ENCODE results near the gene FOXC1. TPM values are rescaled to one million over a fixed set of nuclear protein-coding genes. Genes with fewer than 3 reads are reported as not detected.

FOXC1 gene
- total RNA-seq, 6 donors from 2014 or later = 0.22 to 5.5 (median 2.2) TPM

- Histone ChIP-seq H3K27ac (no peak overlapping the region), H3K36me3 (no peaks in the 10 kb centered on the region), H3K27me3 (no peaks in the 10 kb centered on the region), H3K4me3 (no peak overlapping the region), H3K9me3 (peaks cover 0 to 19% (median 5%) of the 10 kb centered on the region in 4 donors), H3K4me1 (no peaks in the 10 kb centered on the region)
- DNase-seq = no peak
- no peak for ATAC-seq (ENCODE audit: low FRiP score in 2 of 2)
- TF ChIP-seq EP300 (IDR thresholded peaks at IDR 0.05) (no peak), POLR2A (IDR thresholded peaks at IDR 0.05) (no peak)
- TF ChIP-seq, protein P1, sequence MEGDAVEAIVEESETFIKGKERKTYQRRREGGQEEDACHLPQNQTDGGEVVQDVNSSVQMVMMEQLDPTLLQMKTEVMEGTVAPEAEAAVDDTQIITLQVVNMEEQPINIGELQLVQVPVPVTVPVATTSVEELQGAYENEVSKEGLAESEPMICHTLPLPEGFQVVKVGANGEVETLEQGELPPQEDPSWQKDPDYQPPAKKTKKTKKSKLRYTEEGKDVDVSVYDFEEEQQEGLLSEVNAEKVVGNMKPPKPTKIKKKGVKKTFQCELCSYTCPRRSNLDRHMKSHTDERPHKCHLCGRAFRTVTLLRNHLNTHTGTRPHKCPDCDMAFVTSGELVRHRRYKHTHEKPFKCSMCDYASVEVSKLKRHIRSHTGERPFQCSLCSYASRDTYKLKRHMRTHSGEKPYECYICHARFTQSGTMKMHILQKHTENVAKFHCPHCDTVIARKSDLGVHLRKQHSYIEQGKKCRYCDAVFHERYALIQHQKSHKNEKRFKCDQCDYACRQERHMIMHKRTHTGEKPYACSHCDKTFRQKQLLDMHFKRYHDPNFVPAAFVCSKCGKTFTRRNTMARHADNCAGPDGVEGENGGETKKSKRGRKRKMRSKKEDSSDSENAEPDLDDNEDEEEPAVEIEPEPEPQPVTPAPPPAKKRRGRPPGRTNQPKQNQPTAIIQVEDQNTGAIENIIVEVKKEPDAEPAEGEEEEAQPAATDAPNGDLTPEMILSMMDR (IDR thresholded peaks at IDR 0.05) = no peak
- WGBS, 2 donors = 94 to 97% methylated on average over 3 of the region's 3 CpGs
Measured at GRCh38 chr6:1569377-1569776, 40.3 kb upstream of the FOXC1 start.

GRCh38 chr6:1570848-1571247, 38.9 kb upstream of the FOXC1 start:
- no peaks in the 10 kb centered on the region for H3K36me3 ChIP-seq
- peaks cover 0 to 4% (median 0%) of the 10 kb centered on the region in 4 donors for H3K4me1 ChIP-seq
- DNase-seq (no peak), ATAC-seq (ENCODE audit: low FRiP score in 2 of 2) (no peak)
- H3K4me3 ChIP-seq = no peak overlapping the region
- WGBS, 2 donors = 88 to 89% methylated on average over 1 of the region's 1 CpG
- H3K27ac ChIP-seq = no peak overlapping the region
- H3K27me3 ChIP-seq = no peaks in the 10 kb centered on the region
- peaks cover 0 to 19% (median 5%) of the 10 kb centered on the region in 4 donors for H3K9me3 ChIP-seq
- TF ChIP-seq, protein P1 (IDR thresholded peaks at IDR 0.05) = no peak
- TF ChIP-seq POLR2A (IDR thresholded peaks at IDR 0.05) (no peak), EP300 (IDR thresholded peaks at IDR 0.05) (no peak), POLR2AphosphoS5 (IDR thresholded peaks at IDR 0.05) (no peak)

- no peak for DNase-seq
- TF ChIP-seq POLR2A (IDR thresholded peaks at IDR 0.05) (no peak), EP300 (IDR thresholded peaks at IDR 0.05) (no peak), POLR2AphosphoS5 (IDR thresholded peaks at IDR 0.05) (no peak)
- TF ChIP-seq, protein P1 (IDR thresholded peaks at IDR 0.05) = no peak
- no peaks in the 10 kb centered on the region for H3K36me3 ChIP-seq
- peaks cover 0 to 19% (median 5%) of the 10 kb centered on the region in 4 donors for H3K9me3 ChIP-seq
- 36 to 86% methylated on average over 1 of the region's 1 CpG for WGBS, 2 donors
- no peaks in the 10 kb centered on the region for H3K27me3 ChIP-seq
- no peak overlapping the region for H3K4me3 ChIP-seq
- H3K4me1 ChIP-seq = peaks cover 0 to 6% (median 0%) of the 10 kb centered on the region in 4 donors
- no peak for ATAC-seq (ENCODE audit: low FRiP score in 2 of 2)
- H3K27ac ChIP-seq = no peak overlapping the region
Measured at GRCh38 chr6:1572892-1573291, 36.8 kb upstream of the FOXC1 start.

DNA sequence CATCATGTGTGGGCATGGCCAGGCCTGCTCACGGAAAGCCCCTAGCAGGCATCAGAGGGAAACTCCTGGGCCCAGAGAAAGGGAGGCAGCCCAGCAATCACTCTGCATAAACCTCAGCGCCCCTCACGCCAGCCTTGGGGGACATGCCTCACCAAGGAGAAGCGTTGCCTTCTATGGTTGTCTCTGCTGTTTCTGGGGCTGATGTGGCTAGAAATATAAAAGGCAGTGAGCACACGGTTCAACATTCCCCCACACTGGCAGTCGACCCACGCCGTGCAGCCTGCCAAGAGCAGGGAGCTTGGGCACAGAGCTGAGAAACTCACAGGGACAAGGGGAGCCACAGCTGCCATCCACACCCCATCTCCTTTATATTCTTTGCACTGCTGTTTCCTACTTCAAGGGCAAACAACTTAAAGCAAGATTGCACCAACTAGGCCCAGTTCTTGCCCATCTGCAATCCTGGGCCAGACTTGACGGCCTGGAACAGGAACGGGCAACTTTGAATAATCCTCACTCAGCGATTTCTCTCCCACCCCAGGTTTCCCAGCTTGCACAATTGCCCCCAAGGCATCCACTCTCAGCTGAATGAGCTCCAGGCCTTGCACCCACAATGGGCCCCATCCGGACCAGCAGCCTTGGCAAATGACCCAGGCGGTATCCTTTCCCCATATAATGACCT, 35.5 kb upstream of the FOXC1 start:
- H3K9me3 ChIP-seq = peaks cover 0 to 18% (median 5%) of the 10 kb centered on the region in 4 donors
- H3K4me3 ChIP-seq = no peak overlapping the region
- DNase-seq (no peak), ATAC-seq (ENCODE audit: low FRiP score in 2 of 2) (no peak)
- 84 to 88% methylated on average over 13 of the region's 13 CpGs for WGBS, 2 donors
- TF ChIP-seq POLR2A (IDR thresholded peaks at IDR 0.05) (no peak), POLR2AphosphoS5 (IDR thresholded peaks at IDR 0.05) (no peak), EP300 (IDR thresholded peaks at IDR 0.05) (no peak)
- TF ChIP-seq, protein P1 (IDR thresholded peaks at IDR 0.05) = no peak
- no peak overlapping the region for H3K27ac ChIP-seq
- H3K27me3 ChIP-seq = no peaks in the 10 kb centered on the region
- no peaks in the 10 kb centered on the region for H3K36me3 ChIP-seq
- H3K4me1 ChIP-seq = peaks cover 0 to 6% (median 0%) of the 10 kb centered on the region in 4 donors

GRCh38 chr6:1574890-1575209, 34.9 kb upstream of the FOXC1 start:
- no peaks in the 10 kb centered on the region for H3K27me3 ChIP-seq
- peaks cover 0 to 6% (median 0%) of the 10 kb centered on the region in 4 donors for H3K4me1 ChIP-seq
- DNase-seq (no peak), ATAC-seq (ENCODE audit: low FRiP score in 2 of 2) (no peak)
- 77 to 85% methylated on average over 6 of the region's 6 CpGs for WGBS, 2 donors
- no peak overlapping the region for H3K4me3 ChIP-seq
- H3K9me3 ChIP-seq = peaks cover 0 to 14% (median 5%) of the 10 kb centered on the region in 4 donors
- no peak for TF ChIP-seq POLR2A (IDR thresholded peaks at IDR 0.05)
- TF ChIP-seq, protein P1 (IDR thresholded peaks at IDR 0.05) = no peak
- no peak for TF ChIP-seq POLR2AphosphoS5 (IDR thresholded peaks at IDR 0.05)
- TF ChIP-seq EP300 (IDR thresholded peaks at IDR 0.05) = no peak
- peak overlapping the region in 2 of 4 donors; percentile 45 to 61 for H3K27ac ChIP-seq
- H3K36me3 ChIP-seq = no peaks in the 10 kb centered on the region
